Breast epithelium (tissue), 4 donors: Measurements from ENCODE around the gene ZNF366. TPM values are rescaled to one million over a fixed set of nuclear protein-coding genes. Genes with fewer than 3 reads are reported as not detected.

ENCODE experiments used
- DNase-seq, 2 donors: peaks; one replicate each; pipeline ENCODE4 v3.0.0-alpha.2; 2019; ENCODE audit warnings: low spot score in 2 of 2
- H3K27ac ChIP-seq, 2 donors: fragments of 200-600 bp; sonication (generic) in 1 of 2; one replicate each; pipeline ENCODE4 v1.5.1; 2016 to 2019; ENCODE audit warnings: mild to moderate bottlenecking in 1 of 2
- H3K27me3 ChIP-seq, 2 donors: fragments of 200-600 bp; sonication (generic) in 1 of 2; one replicate each; pipeline versions ENCODE4 v1.5.1 to v1.6.0; 2017 to 2019; ENCODE audit warnings: control low read depth in 1 of 2, mild to moderate bottlenecking in 1 of 2
- H3K36me3 ChIP-seq: fragments of 200-600 bp; one replicate; pipeline ENCODE4 v1.5.1; 2019
- H3K4me1 ChIP-seq, 2 donors: fragments of 200-600 bp; sonication (generic); one replicate each; pipeline ENCODE4 v1.5.1; 2016 to 2019; ENCODE audit warnings: control low read depth in 1 of 2
- H3K4me3 ChIP-seq, 3 donors: fragments of 200-600 bp; sonication (generic); 1 replicate in 2 of 3; 2 replicates in 1 of 3; pipeline ENCODE4 v1.5.1; 2016 to 2019; ENCODE audit warnings: mild to moderate bottlenecking in 3 of 3, moderate library complexity in 2 of 3
- H3K9me3 ChIP-seq, 2 donors: fragments of 200-600 bp; sonication (generic) in 1 of 2; one replicate each; pipeline ENCODE4 v1.5.1; 2016 to 2019; ENCODE audit warnings: control low read depth in 1 of 2
- POLR2A ChIP-seq: fragments of 450-650 bp; IDR thresholded peaks from one replicate; pipeline ENCODE4 v1.6.1; 2016; ENCODE audit warnings: antibody characterized with exemption, mild to moderate bottlenecking, moderate library complexity
- POLR2AphosphoS5 ChIP-seq, 3 donors: sonication (generic); formaldehyde crosslinking; IDR thresholded peaks; one replicate each; pipeline ENCODE4 v1.6.1; 2017; ENCODE audit warnings: antibody characterized with exemption in 3 of 3
- intact Hi-C: fragments of 100-400 bp; cut with DNase I; formaldehyde crosslinking; loops from one replicate; pipeline ENCODE4 v1.15.1; 2023; ENCODE audit warnings: low total_unique reads
- total RNA-seq, 3 donors: library from RNA; depleted of rRNA; stranded (reverse); fragments of >200 nt; gene quantifications; one replicate each; pipeline ENCODE4 v1.1.0, GENCODE V29; 2016
- TF ChIP-seq, protein P1 (sequence below), 3 donors: fragments of 450-650 bp; IDR thresholded peaks; one replicate each; pipeline ENCODE4 v1.5.1; 2016 to 2017; ENCODE audit warnings: antibody characterized with exemption in 3 of 3, mild to moderate bottlenecking in 3 of 3, moderate library complexity in 3 of 3

The ZNF366 gene
- total RNA-seq, 3 donors from 2014 or later, result 1.9 to 5.2 (median 2.6) TPM

GRCh38 chr5:72480841-72481240 is 26.4 kb downstream of the ZNF366 start:
- no peaks in the 10 kb centered on the region for H3K27me3 ChIP-seq
- H3K9me3 ChIP-seq, result no peaks in the 10 kb centered on the region
- intact Hi-C loops, result no loop called here
- TF ChIP-seq, protein P1, sequence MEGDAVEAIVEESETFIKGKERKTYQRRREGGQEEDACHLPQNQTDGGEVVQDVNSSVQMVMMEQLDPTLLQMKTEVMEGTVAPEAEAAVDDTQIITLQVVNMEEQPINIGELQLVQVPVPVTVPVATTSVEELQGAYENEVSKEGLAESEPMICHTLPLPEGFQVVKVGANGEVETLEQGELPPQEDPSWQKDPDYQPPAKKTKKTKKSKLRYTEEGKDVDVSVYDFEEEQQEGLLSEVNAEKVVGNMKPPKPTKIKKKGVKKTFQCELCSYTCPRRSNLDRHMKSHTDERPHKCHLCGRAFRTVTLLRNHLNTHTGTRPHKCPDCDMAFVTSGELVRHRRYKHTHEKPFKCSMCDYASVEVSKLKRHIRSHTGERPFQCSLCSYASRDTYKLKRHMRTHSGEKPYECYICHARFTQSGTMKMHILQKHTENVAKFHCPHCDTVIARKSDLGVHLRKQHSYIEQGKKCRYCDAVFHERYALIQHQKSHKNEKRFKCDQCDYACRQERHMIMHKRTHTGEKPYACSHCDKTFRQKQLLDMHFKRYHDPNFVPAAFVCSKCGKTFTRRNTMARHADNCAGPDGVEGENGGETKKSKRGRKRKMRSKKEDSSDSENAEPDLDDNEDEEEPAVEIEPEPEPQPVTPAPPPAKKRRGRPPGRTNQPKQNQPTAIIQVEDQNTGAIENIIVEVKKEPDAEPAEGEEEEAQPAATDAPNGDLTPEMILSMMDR (IDR thresholded peaks at IDR 0.05), result no peak
- no peak for TF ChIP-seq POLR2A
- TF ChIP-seq POLR2AphosphoS5 (IDR thresholded peaks at IDR 0.05), result no peak
- no peak overlapping the region for H3K27ac ChIP-seq
- no peaks in the 10 kb centered on the region for H3K36me3 ChIP-seq
- no peak for DNase-seq
- H3K4me1 ChIP-seq, result no peaks in the 10 kb centered on the region
- no peak overlapping the region for H3K4me3 ChIP-seq

GRCh38 chr5:72479921-72480320 is 27.3 kb downstream of the ZNF366 start:
- no peak for DNase-seq
- Histone ChIP-seq H3K4me1 (no peaks in the 10 kb centered on the region), H3K36me3 (no peaks in the 10 kb centered on the region), H3K4me3 (no peak overlapping the region), H3K27me3 (no peaks in the 10 kb centered on the region), H3K9me3 (no peaks in the 10 kb centered on the region), H3K27ac (no peak overlapping the region)
- TF ChIP-seq POLR2AphosphoS5 (IDR thresholded peaks at IDR 0.05), result no peak
- TF ChIP-seq, protein P1 (IDR thresholded peaks at IDR 0.05), result no peak
- no peak for TF ChIP-seq POLR2A
- intact Hi-C loops, result no loop called here

- no peaks in the 10 kb centered on the region for H3K4me1 ChIP-seq
- DNase-seq, result no peak
- no peaks in the 10 kb centered on the region for H3K9me3 ChIP-seq
- intact Hi-C loops, result no loop called here
- no peak for TF ChIP-seq POLR2AphosphoS5 (IDR thresholded peaks at IDR 0.05)
- TF ChIP-seq, protein P1 (IDR thresholded peaks at IDR 0.05), result no peak
- TF ChIP-seq POLR2A, result no peak
- H3K27ac ChIP-seq, result peak overlapping the region in 1 of 2 donors; percentile 16
- H3K36me3 ChIP-seq, result no peaks in the 10 kb centered on the region
- H3K4me3 ChIP-seq, result no peak overlapping the region
- H3K27me3 ChIP-seq, result no peaks in the 10 kb centered on the region
Observed at GRCh38 chr5:72478684-72479083, 28.5 kb downstream of the ZNF366 start.

DNA sequence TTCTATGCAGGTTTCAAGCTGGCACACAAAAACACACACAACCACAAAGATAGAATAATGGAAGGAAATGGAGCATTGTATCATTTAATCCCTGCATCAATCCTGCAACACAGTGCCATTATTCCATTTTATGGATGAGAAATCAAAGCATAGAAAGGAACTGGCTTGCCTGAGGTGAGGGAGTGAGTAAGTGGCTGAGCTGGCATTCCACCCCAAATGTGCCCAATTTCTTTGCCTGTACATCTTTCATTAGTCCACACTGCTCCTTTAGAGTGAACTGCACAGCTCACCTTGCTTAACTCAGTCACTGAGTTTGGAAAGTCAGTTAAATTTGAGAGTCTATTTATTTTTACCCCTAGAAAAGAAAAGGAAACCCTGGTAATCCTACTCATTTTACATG is 28.9 kb downstream of the ZNF366 start:
- intact Hi-C loops, result no loop called here
- Histone ChIP-seq H3K4me3 (no peak overlapping the region), H3K27me3 (no peaks in the 10 kb centered on the region), H3K4me1 (no peaks in the 10 kb centered on the region), H3K9me3 (no peaks in the 10 kb centered on the region), H3K27ac (no peak overlapping the region), H3K36me3 (no peaks in the 10 kb centered on the region)
- no peak for DNase-seq
- TF ChIP-seq POLR2A (no peak), POLR2AphosphoS5 (IDR thresholded peaks at IDR 0.05) (no peak)
- TF ChIP-seq, protein P1 (IDR thresholded peaks at IDR 0.05), result no peak

DNA sequence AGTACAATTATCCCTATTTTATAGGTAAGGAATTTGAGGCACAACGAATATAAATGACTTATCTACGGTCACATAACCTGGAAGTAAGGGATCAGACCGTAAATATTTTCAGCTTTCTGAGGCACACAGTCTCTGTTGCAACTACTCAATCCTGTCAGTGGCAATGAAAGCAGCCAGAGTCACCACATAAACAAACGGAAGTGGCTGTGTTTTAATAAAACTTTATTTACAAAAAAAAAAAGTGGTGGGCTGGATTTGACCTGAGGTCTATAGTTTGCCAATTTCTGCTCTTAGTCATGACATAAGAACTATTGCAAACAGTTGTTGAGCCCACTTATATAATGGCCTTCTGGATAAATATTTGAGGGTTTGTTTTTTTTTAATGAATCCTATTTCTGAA is 29.6 kb downstream of the ZNF366 start:
- H3K27me3 ChIP-seq, result no peaks in the 10 kb centered on the region
- TF ChIP-seq POLR2AphosphoS5 (IDR thresholded peaks at IDR 0.05) (no peak), POLR2A (no peak)
- TF ChIP-seq, protein P1 (IDR thresholded peaks at IDR 0.05), result no peak
- H3K27ac ChIP-seq, result no peak overlapping the region
- no peaks in the 10 kb centered on the region for H3K36me3 ChIP-seq
- intact Hi-C loops, result no loop called here
- H3K4me1 ChIP-seq, result no peaks in the 10 kb centered on the region
- no peak for DNase-seq
- no peak overlapping the region for H3K4me3 ChIP-seq
- H3K9me3 ChIP-seq, result no peaks in the 10 kb centered on the region
